AG04449 (cell line): ENCODE results near the gene LRP1.

Source experiments
- CTCF ChIA-PET: fragments of 350-600 bp; formaldehyde crosslinking; extraction: SDS; loops from one replicate; lab custom pipeline; 2021; ENCODE audit warnings: antibody characterized with exemption; lab: Yijun Ruan, JAX
- POLR2A ChIA-PET: fragments of 400-600, 350-600 bp; formaldehyde crosslinking; extraction: SDS; loops from one replicate; lab custom pipeline; 2020; ENCODE audit warnings: antibody characterized with exemption, inconsistent platforms; lab: Yijun Ruan, JAX
- DNase-seq: peaks from one replicate; pipeline ENCODE4 v3.0.0-alpha.2; 2010; ENCODE audit warnings: low read depth, low spot score
- H3K4me3 ChIP-seq: 2 replicates; pipeline ENCODE4 v1.5.1; 2011; ENCODE audit warnings: low read depth, mild to moderate bottlenecking, control low read depth, low read length
- TF ChIP-seq, protein P1 (sequence below): IDR thresholded peaks from one replicate; pipeline ENCODE4 v1.5.1; 2011; ENCODE audit warnings: mild to moderate bottlenecking, moderate library complexity, low read length, control low read depth, inconsistent platforms; ENCODE audit not compliant: insufficient read depth; ENCODE audit errors: missing control alignments

LRP1 gene

DNA sequence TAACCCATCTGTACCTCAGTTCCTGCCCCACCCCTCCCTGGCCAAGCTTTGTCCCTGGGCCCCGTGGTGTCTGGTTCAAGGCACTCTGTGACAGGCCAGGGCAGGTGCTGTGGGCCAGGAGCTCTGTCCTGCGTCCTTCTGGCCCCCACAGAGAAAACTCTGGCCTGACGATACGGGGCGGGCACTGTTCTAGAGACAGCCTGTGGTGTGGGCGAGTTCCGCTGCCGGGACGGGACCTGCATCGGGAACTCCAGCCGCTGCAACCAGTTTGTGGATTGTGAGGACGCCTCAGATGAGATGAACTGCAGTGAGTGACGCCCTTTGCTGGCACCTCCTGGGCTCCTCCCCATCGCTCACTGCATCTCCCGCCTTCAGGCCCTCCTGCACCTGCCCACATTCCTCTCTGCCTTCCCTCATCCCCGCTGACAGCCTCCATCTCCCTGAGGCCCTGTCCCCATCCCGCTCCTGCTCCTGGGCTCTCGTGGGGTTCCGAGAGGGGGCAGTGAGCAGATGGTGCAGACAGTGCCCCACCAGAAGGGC, 65.5 kb downstream of the LRP1 start:
- DNase-seq: no peak
- ChIA-PET CTCF (interaction anchor here (1.2 to 3.4 kb wide), 5 partner anchors 14 to 70 kb away, joined by 3 to 20 read pairs (median 4); no protein-coding TSS in a partner anchor), POLR2A (interaction anchor here (1.1 kb wide), 1 partner anchor 8 kb away, joined by 3 read pairs; no protein-coding TSS in a partner anchor)
- H3K4me3 ChIP-seq: no peak overlapping the region
- TF ChIP-seq, protein P1, sequence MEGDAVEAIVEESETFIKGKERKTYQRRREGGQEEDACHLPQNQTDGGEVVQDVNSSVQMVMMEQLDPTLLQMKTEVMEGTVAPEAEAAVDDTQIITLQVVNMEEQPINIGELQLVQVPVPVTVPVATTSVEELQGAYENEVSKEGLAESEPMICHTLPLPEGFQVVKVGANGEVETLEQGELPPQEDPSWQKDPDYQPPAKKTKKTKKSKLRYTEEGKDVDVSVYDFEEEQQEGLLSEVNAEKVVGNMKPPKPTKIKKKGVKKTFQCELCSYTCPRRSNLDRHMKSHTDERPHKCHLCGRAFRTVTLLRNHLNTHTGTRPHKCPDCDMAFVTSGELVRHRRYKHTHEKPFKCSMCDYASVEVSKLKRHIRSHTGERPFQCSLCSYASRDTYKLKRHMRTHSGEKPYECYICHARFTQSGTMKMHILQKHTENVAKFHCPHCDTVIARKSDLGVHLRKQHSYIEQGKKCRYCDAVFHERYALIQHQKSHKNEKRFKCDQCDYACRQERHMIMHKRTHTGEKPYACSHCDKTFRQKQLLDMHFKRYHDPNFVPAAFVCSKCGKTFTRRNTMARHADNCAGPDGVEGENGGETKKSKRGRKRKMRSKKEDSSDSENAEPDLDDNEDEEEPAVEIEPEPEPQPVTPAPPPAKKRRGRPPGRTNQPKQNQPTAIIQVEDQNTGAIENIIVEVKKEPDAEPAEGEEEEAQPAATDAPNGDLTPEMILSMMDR: no peak

DNA sequence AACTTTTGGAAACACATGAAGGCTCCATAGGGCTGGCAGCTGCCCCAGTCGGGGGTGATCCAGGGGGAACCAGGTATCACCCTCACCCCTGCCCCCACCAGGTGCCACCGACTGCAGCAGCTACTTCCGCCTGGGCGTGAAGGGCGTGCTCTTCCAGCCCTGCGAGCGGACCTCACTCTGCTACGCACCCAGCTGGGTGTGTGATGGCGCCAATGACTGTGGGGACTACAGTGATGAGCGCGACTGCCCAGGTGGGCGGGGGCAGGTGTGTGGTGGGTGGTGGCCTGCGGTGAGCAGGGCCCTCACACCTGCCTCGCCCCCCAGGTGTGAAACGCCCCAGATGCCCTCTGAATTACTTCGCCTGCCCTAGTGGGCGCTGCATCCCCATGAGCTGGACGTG, 66.0 kb downstream of the LRP1 start:
- ChIA-PET CTCF (interaction anchor here (1.2 to 3.4 kb wide), 4 partner anchors 19 to 70 kb away, joined by 3 to 20 read pairs (median 8); no protein-coding TSS in a partner anchor), POLR2A (interaction anchor here (1.1 kb wide), 1 partner anchor 8 kb away, joined by 3 read pairs; no protein-coding TSS in a partner anchor)
- TF ChIP-seq, protein P1: no peak
- H3K4me3 ChIP-seq: no peak overlapping the region
- no peak for DNase-seq

DNA sequence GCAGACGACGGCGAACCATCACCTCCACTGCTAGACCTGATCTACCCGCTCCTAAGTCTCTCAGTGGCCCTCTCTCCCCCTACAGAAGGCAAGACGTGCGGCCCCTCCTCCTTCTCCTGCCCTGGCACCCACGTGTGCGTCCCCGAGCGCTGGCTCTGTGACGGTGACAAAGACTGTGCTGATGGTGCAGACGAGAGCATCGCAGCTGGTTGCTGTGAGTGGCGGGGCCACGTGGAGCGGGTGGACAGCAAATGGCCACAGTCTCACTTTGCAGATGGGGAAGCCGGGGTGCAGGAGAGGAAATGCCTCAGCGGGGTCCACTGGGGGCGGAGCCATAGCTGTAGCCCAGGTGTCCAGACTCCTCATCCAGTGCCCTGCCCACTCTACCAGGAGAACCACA, 66.9 kb downstream of the LRP1 start:
- H3K4me3 ChIP-seq: no peak overlapping the region
- CTCF ChIA-PET: interaction anchor here (2.3 to 3.4 kb wide), 2 partner anchors 19 to 71 kb away, joined by 11 to 20 read pairs; no protein-coding TSS in a partner anchor
- POLR2A ChIA-PET: interaction anchor here (0.9 to 1.3 kb wide), 2 partner anchors 18 to 19 kb away, joined by 4 read pairs; no protein-coding TSS in a partner anchor
- DNase-seq: no peak
- TF ChIP-seq, protein P1: no peak

DNA sequence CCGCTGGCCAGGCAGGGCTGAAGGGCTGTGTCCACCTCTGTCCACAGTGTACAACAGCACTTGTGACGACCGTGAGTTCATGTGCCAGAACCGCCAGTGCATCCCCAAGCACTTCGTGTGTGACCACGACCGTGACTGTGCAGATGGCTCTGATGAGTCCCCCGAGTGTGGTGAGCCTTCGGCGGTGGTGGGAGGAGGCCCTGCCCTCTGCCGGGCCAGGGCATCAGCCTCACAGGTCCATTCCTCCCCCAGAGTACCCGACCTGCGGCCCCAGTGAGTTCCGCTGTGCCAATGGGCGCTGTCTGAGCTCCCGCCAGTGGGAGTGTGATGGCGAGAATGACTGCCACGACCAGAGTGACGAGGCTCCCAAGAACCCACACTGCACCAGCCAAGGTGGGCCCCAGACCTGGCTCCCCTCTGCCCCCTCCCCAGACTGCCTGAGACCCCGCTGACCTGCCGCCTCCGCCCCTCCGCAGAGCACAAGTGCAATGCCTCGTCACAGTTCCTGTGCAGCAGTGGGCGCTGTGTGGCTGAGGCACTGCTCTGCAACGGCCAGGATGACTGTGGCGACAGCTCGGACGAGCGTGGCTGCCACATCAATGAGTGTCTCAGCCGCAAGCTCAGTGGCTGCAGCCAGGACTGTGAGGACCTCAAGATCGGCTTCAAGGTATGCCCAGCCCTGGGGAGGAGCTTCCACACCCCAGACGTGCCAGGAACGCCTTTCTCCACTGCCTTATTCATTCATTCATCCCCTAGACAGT, 67.5 kb downstream of the LRP1 start:
- DNase-seq: no peak
- TF ChIP-seq, protein P1: no peak
- no peak overlapping the region for H3K4me3 ChIP-seq
- CTCF ChIA-PET: interaction anchor here (1.5 to 8.4 kb wide), 2 partner anchors 15 to 18 kb away, joined by 4 to 63 read pairs; no protein-coding TSS in a partner anchor
- POLR2A ChIA-PET: interaction anchor here (1.3 kb wide), 1 partner anchor 18 kb away, joined by 4 read pairs; no protein-coding TSS in a partner anchor

DNA sequence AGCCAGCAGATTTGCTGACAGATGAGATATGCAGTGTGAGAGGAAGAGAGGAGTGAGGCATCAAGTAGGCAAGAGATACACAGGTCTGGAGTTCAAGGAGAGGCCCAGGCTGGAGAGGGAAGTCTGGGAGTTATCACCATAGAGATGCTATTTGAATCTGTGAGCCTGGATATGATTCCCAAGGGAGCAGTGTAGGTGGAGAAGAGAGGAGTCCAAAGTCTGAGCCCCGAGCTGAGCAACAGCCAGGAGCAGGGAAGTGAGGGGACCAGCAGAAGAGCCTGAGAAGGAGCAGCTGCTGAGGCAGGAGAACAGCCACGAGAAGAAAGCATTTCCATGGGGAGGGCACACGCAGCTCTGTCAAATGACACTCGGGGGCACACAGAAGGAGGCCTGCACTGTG, 68.2 kb downstream of the LRP1 start:
- H3K4me3 ChIP-seq: no peak overlapping the region
- POLR2A ChIA-PET: no interaction called here
- CTCF ChIA-PET: interaction anchor here (1.1 to 8.4 kb wide), 4 partner anchors 15 to 72 kb away, joined by 3 to 63 read pairs (median 4); no protein-coding TSS in a partner anchor
- TF ChIP-seq, protein P1: no peak
- DNase-seq: no peak

DNA sequence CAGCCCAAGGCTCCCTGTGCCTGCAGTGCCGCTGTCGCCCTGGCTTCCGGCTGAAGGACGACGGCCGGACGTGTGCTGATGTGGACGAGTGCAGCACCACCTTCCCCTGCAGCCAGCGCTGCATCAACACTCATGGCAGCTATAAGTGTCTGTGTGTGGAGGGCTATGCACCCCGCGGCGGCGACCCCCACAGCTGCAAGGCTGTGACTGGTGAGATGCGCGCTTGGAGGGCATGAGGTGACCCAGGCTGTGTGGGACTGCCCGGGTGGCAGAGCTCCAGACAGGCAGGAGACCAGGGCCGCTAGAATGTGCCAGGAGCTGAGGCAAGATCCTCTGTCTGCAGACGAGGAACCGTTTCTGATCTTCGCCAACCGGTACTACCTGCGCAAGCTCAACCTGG, 68.7 kb downstream of the LRP1 start:
- POLR2A ChIA-PET: interaction anchor here (0.8 to 1.1 kb wide), 2 partner anchors 16 to 105 kb away, joined by 3 read pairs; no protein-coding TSS in a partner anchor
- CTCF ChIA-PET: interaction anchor here (0.7 to 8.4 kb wide), 6 partner anchors 9 to 73 kb away, joined by 3 to 63 read pairs (median 4); no protein-coding TSS in a partner anchor
- TF ChIP-seq, protein P1: no peak
- H3K4me3 ChIP-seq: no peak overlapping the region
- no peak for DNase-seq
